HEK293 (cell line): Measurements from ENCODE around the gene GUK1.
A peak's percentile ranks its signal among the peaks of the same experiment; 100 is the strongest.

Experiments
- ATF2 ChIP-seq: fragments of 450-650 bp; formaldehyde crosslinking; IDR thresholded peaks from 2 replicates; pipeline ENCODE4 v1.5.1; 2016; ENCODE audit warnings: missing biosample characterization, missing genetic modification characterization, low read depth
- BCL11B ChIP-seq: fragments of 450-650 bp; formaldehyde crosslinking; IDR thresholded peaks from 2 replicates; pipeline ENCODE4 v1.5.1; 2016; ENCODE audit warnings: low read depth, missing biosample characterization, missing genetic modification characterization
- GLI4 ChIP-seq: fragments of 450-650 bp; formaldehyde crosslinking; IDR thresholded peaks from 2 replicates; pipeline ENCODE4 v1.5.1; 2016; ENCODE audit warnings: missing biosample characterization, missing genetic modification characterization
- HOXD13 ChIP-seq: sonication (generic); formaldehyde crosslinking; IDR thresholded peaks from 2 replicates; pipeline ENCODE4 v1.8.0; 2022; ENCODE audit warnings: missing genetic modification reagents, borderline replicate concordance
- INSM2 ChIP-seq: fragments of 450-650 bp; formaldehyde crosslinking; IDR thresholded peaks from 2 replicates; pipeline ENCODE4 v1.5.1; 2016; ENCODE audit warnings: missing biosample characterization, missing genetic modification characterization
- KLF10 ChIP-seq: fragments of 450-650 bp; IDR thresholded peaks from 2 replicates; pipeline ENCODE4 v1.5.1; 2018; ENCODE audit warnings: missing biosample characterization, mild to moderate bottlenecking, missing genetic modification characterization
- MEIS1 ChIP-seq: sonication (generic); formaldehyde crosslinking; IDR thresholded peaks from 2 replicates; pipeline ENCODE4 v1.8.1; 2022; ENCODE audit warnings: missing genetic modification reagents, mild to moderate bottlenecking, borderline replicate concordance
- OVOL3 ChIP-seq: fragments of 450-650 bp; formaldehyde crosslinking; IDR thresholded peaks from 2 replicates; pipeline ENCODE4 v1.5.1; 2016; ENCODE audit warnings: missing biosample characterization, missing genetic modification characterization
- PRDM1 ChIP-seq: fragments of 450-650 bp; formaldehyde crosslinking; IDR thresholded peaks from 2 replicates; pipeline ENCODE4; 2016; ENCODE audit warnings: missing biosample characterization, missing genetic modification characterization
- REPIN1 ChIP-seq: fragments of 450-650 bp; formaldehyde crosslinking; IDR thresholded peaks from 2 replicates; pipeline ENCODE4 v1.5.1; 2017; ENCODE audit warnings: missing biosample characterization, missing genetic modification characterization, low read depth
- SCRT1 ChIP-seq: fragments of 450-650 bp; formaldehyde crosslinking; IDR thresholded peaks from 2 replicates; pipeline ENCODE4 v1.5.1; 2016; ENCODE audit warnings: missing biosample characterization, missing genetic modification characterization, borderline replicate concordance
- ZNF174 ChIP-seq: fragments of 450-650 bp; formaldehyde crosslinking; IDR thresholded peaks from 2 replicates; pipeline ENCODE4 v1.5.0; 2017; ENCODE audit warnings: missing biosample characterization, mild to moderate bottlenecking, missing genetic modification characterization
- ZNF223 ChIP-seq: fragments of 450-650 bp; formaldehyde crosslinking; IDR thresholded peaks from 2 replicates; pipeline ENCODE4 v1.5.1; 2016; ENCODE audit warnings: missing biosample characterization, missing genetic modification characterization
- ZNF274 ChIP-seq, 2 experiments: fragments of 200-500 bp in 1 of 2; fragments of 450-650 bp in 1 of 2; sonication (Bioruptor generic) in 1 of 2; formaldehyde crosslinking in 1 of 2; IDR thresholded peaks; 2 replicates each; pipeline versions ENCODE4 v1.5.1 to v1.6.1; 2014 to 2016; ENCODE audit warnings: borderline replicate concordance in 1 of 2, inconsistent platforms in 1 of 2, low read length in 1 of 2, missing biosample characterization in 1 of 2, missing genetic modification characterization in 1 of 2
- ZNF324 ChIP-seq: fragments of 450-650 bp; formaldehyde crosslinking; IDR thresholded peaks from 2 replicates; pipeline ENCODE4 v1.5.1; 2016; ENCODE audit warnings: missing biosample characterization, missing genetic modification characterization
- ZNF473 ChIP-seq: fragments of 450-650 bp; formaldehyde crosslinking; IDR thresholded peaks from 2 replicates; pipeline ENCODE4 v1.5.1; 2017; ENCODE audit warnings: missing biosample characterization, missing genetic modification characterization
- ZNF548 ChIP-seq: fragments of 450-650 bp; formaldehyde crosslinking; IDR thresholded peaks from 2 replicates; pipeline ENCODE4 v1.5.1; 2016; ENCODE audit warnings: missing biosample characterization, missing genetic modification characterization
- ZNF610 ChIP-seq: fragments of 450-650 bp; formaldehyde crosslinking; IDR thresholded peaks from 2 replicates; pipeline ENCODE4 v1.5.1; 2016; ENCODE audit warnings: missing biosample characterization, missing genetic modification characterization, borderline replicate concordance
- ZNF629 ChIP-seq: fragments of 450-650 bp; formaldehyde crosslinking; IDR thresholded peaks from 2 replicates; pipeline ENCODE4 v1.5.1; 2017; ENCODE audit warnings: missing biosample characterization, missing genetic modification characterization
- ZNF654 ChIP-seq: fragments of 450-650 bp; formaldehyde crosslinking; IDR thresholded peaks from 2 replicates; pipeline ENCODE4 v1.5.1; 2016; ENCODE audit warnings: low read depth, missing biosample characterization, missing genetic modification characterization
- ZNF658 ChIP-seq: fragments of 450-650 bp; formaldehyde crosslinking; IDR thresholded peaks from 2 replicates; pipeline ENCODE4; 2016; ENCODE audit warnings: missing biosample characterization, missing genetic modification characterization
- ZNF670 ChIP-seq: fragments of 450-650 bp; formaldehyde crosslinking; IDR thresholded peaks from 2 replicates; pipeline ENCODE4 v1.5.1; 2016; ENCODE audit warnings: missing biosample characterization, missing genetic modification characterization, low read depth
- TF ChIP-seq, protein P1 (sequence below): sonication (generic); formaldehyde crosslinking; IDR thresholded peaks from 2 replicates; pipeline ENCODE4 v1.8.1; 2022; ENCODE audit warnings: mild to moderate bottlenecking, moderate library complexity, missing genetic modification reagents
- TF ChIP-seq, protein P2 (sequence below): fragments of 450-650 bp; formaldehyde crosslinking; IDR thresholded peaks from 2 replicates; pipeline ENCODE4 v1.5.1; 2016; ENCODE audit warnings: missing biosample characterization, missing genetic modification characterization
- TF ChIP-seq, protein P3 (sequence below): fragments of 450-650 bp; formaldehyde crosslinking; conservative IDR thresholded peaks from 2 replicates; pipeline ENCODE4 v1.5.1; 2016; ENCODE audit warnings: low read depth, missing biosample characterization, missing genetic modification characterization
- TF ChIP-seq, protein P4 (sequence below): fragments of 450-650 bp; formaldehyde crosslinking; IDR thresholded peaks from 2 replicates; pipeline ENCODE4 v1.5.1; 2016; ENCODE audit warnings: missing biosample characterization, missing genetic modification characterization

GUK1 gene

GRCh38 chr1:228101994-228102790 lies 37.9 kb upstream of the GUK1 start (continued):
- TF ChIP-seq, protein P1, sequence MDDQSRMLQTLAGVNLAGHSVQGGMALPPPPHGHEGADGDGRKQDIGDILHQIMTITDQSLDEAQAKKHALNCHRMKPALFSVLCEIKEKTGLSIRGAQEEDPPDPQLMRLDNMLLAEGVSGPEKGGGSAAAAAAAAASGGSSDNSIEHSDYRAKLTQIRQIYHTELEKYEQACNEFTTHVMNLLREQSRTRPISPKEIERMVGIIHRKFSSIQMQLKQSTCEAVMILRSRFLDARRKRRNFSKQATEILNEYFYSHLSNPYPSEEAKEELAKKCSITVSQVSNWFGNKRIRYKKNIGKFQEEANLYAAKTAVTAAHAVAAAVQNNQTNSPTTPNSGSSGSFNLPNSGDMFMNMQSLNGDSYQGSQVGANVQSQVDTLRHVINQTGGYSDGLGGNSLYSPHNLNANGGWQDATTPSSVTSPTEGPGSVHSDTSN (CRISPR knock-in tag), result no peak
- TF ChIP-seq ZNF473 (tag by site-specific recombination), result no peak
- no peak; the same call in 1 of the 2 replicates for TF ChIP-seq INSM2 (tag by site-specific recombination)
- TF ChIP-seq OVOL3 (tag by site-specific recombination), result no peak
- TF ChIP-seq GLI4 (tag by site-specific recombination), result peak; percentile 52; the same call in 1 of the 2 replicates
- TF ChIP-seq, protein P2, sequence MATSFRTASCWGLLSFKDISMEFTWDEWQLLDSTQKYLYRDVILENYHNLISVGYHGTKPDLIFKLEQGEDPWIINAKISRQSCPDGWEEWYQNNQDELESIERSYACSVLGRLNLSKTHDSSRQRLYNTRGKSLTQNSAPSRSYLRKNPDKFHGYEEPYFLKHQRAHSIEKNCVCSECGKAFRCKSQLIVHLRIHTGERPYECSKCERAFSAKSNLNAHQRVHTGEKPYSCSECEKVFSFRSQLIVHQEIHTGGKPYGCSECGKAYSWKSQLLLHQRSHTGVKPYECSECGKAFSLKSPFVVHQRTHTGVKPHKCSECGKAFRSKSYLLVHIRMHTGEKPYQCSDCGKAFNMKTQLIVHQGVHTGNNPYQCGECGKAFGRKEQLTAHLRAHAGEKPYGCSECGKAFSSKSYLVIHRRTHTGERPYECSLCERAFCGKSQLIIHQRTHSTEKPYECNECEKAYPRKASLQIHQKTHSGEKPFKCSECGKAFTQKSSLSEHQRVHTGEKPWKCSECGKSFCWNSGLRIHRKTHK, result no peak
- TF ChIP-seq HOXD13, result no peak
- no peak for TF ChIP-seq ZNF274 (IDR thresholded peaks at IDR 0.05; ENCODE audit: low read length)
- TF ChIP-seq ZNF274 (tag by site-specific recombination; IDR thresholded peaks at IDR 0.05; ENCODE audit: borderline replicate concordance), result no peak
- TF ChIP-seq BCL11B (tag by site-specific recombination), result peak; percentile 82; the same call in 1 of the 2 replicates
- TF ChIP-seq ZNF174 (tag by site-specific recombination), result no peak
- TF ChIP-seq ZNF548, result no peak
- no peak for TF ChIP-seq REPIN1
- TF ChIP-seq, protein P3, sequence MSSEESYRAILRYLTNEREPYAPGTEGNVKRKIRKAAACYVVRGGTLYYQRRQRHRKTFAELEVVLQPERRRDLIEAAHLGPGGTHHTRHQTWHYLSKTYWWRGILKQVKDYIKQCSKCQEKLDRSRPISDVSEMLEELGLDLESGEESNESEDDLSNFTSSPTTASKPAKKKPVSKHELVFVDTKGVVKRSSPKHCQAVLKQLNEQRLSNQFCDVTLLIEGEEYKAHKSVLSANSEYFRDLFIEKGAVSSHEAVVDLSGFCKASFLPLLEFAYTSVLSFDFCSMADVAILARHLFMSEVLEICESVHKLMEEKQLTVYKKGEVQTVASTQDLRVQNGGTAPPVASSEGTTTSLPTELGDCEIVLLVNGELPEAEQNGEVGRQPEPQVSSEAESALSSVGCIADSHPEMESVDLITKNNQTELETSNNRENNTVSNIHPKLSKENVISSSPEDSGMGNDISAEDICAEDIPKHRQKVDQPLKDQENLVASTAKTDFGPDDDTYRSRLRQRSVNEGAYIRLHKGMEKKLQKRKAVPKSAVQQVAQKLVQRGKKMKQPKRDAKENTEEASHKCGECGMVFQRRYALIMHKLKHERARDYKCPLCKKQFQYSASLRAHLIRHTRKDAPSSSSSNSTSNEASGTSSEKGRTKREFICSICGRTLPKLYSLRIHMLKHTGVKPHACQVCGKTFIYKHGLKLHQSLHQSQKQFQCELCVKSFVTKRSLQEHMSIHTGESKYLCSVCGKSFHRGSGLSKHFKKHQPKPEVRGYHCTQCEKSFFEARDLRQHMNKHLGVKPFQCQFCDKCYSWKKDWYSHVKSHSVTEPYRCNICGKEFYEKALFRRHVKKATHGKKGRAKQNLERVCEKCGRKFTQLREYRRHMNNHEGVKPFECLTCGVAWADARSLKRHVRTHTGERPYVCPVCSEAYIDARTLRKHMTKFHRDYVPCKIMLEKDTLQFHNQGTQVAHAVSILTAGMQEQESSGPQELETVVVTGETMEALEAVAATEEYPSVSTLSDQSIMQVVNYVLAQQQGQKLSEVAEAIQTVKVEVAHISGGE (tag by site-specific recombination), result peak; percentile 37; the same call in 1 of the 2 replicates
- TF ChIP-seq PRDM1 (tag by site-specific recombination), result no peak
- TF ChIP-seq ZNF223 (tag by site-specific recombination), result no peak
- TF ChIP-seq ATF2 (tag by site-specific recombination), result no peak
- TF ChIP-seq, protein P4, sequence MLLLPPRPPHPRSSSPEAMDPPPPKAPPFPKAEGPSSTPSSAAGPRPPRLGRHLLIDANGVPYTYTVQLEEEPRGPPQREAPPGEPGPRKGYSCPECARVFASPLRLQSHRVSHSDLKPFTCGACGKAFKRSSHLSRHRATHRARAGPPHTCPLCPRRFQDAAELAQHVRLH, result 0 out of 2 replicates have a peak, but pooled peaks have one; percentile 17
- TF ChIP-seq ZNF654 (tag by site-specific recombination), result no peak
- TF ChIP-seq ZNF324, result no peak
- TF ChIP-seq ZNF610 (tag by site-specific recombination), result no peak
- TF ChIP-seq ZNF629 (tag by site-specific recombination), result 0 out of 2 replicates have a peak, but pooled peaks have one; percentile 35
- TF ChIP-seq KLF10, result peak; percentile 31; the same call in 1 of the 2 replicates
- TF ChIP-seq MEIS1 (CRISPR knock-in tag), result no peak
- TF ChIP-seq ZNF658 (tag by site-specific recombination), result no peak
- no peak for TF ChIP-seq SCRT1 (tag by site-specific recombination)
- TF ChIP-seq ZNF670 (tag by site-specific recombination), result no peak
